ENCODE results near the gene TMEM114.

- no peak for TF ChIP-seq POLR2A (IDR thresholded peaks at IDR 0.05)
- no peak for TF ChIP-seq CTCF (IDR thresholded peaks at IDR 0.05)
These were observed 5.5 kb upstream of the TMEM114 start for GRCh38 chr16:8595783-8596182.
